ENCODE results near the gene LFNG.

Gene LFNG

GRCh38 chr7:2492038-2492437, 27.5 kb upstream of the LFNG start:
- Histone ChIP-seq H3F3A (ENCODE audit: insufficient read depth, low read length) (no peaks in the 10 kb centered on the region), H4K20me1 (ENCODE audit: insufficient read depth, low read length) (no peaks in the 10 kb centered on the region), H3K27ac (ENCODE audit: low read depth, low read length, poor library complexity, severe bottlenecking) (no peak overlapping the region), H3K4me3 (ENCODE audit: low read depth, low read length, poor library complexity, severe bottlenecking) (no peak overlapping the region), H3K4me1 (ENCODE audit: insufficient read depth, low read length, severe bottlenecking) (no peaks in the 10 kb centered on the region), H3K9me3 (ENCODE audit: low read length) (no peaks in the 10 kb centered on the region), H3K27me3 (ENCODE audit: insufficient read depth, low read length) (no peaks in the 10 kb centered on the region), H3K9ac (ENCODE audit: low read length) (no peak overlapping the region), H3K9me2 (ENCODE audit: low read depth, low read length) (no peaks in the 10 kb centered on the region), H2AFZ (ENCODE audit: low read length) (no peak overlapping the region), H3K79me2 (ENCODE audit: insufficient read depth, low read length) (no peaks in the 10 kb centered on the region), H3K36me3 (ENCODE audit: insufficient read depth, low read length) (no peaks in the 10 kb centered on the region), H3K4me2 (ENCODE audit: low read length) (no peak overlapping the region)
- TF ChIP-seq, protein P1, sequence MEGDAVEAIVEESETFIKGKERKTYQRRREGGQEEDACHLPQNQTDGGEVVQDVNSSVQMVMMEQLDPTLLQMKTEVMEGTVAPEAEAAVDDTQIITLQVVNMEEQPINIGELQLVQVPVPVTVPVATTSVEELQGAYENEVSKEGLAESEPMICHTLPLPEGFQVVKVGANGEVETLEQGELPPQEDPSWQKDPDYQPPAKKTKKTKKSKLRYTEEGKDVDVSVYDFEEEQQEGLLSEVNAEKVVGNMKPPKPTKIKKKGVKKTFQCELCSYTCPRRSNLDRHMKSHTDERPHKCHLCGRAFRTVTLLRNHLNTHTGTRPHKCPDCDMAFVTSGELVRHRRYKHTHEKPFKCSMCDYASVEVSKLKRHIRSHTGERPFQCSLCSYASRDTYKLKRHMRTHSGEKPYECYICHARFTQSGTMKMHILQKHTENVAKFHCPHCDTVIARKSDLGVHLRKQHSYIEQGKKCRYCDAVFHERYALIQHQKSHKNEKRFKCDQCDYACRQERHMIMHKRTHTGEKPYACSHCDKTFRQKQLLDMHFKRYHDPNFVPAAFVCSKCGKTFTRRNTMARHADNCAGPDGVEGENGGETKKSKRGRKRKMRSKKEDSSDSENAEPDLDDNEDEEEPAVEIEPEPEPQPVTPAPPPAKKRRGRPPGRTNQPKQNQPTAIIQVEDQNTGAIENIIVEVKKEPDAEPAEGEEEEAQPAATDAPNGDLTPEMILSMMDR (IDR thresholded peaks at IDR 0.05; ENCODE audit: low read length) = no peak
- TF ChIP-seq EZH2 (IDR thresholded peaks at IDR 0.05; ENCODE audit: borderline replicate concordance, low read length) = no peak

DNA sequence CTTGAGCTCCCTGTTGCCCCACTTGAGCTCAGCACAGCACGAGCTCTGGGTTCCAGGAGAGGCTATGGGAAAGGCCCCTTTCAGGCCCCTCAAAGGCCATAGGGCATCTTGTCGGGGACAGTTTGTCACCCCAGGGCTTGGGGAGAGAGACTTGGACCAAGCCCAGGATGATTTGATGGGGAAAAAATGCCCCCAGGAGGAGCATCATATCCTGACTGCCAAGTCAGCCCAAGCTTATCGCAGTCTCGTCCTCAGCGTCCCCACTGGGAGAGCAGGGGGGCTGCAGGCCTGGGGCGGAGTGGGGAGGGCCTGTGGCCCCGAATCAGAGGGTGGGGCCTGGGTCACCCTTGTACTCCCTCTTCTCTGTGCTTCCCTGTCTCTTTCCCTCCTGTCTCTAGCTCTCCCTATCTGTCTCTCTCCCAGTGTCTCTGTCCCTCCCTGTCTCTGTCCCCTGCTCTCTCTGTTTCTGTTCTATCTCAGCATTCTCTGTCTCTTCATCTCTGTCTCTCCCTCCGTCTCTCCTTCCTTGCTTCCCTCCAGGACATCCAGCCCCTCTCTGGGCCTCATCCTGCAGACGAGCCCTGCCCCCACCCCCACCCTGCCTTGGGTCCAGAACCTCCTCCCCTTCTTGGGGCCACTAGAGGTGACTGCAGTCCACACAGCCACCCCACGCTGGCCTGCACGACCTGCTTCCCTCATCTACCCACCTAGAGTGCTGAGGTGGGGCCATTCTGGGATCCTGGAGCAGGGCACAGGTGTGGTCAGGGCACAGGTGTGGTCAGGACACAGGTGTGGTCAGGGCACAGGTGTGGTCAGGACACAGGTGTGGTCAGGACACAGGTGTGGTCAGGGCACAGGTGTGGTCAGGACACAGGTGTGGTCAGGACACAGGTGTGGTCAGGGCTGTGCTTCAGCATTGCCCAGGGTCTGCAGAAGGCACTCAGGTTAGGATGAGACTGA, 26.1 kb upstream of the LFNG start:
- no peaks in the 10 kb centered on the region for H3K79me2 ChIP-seq (ENCODE audit: insufficient read depth, low read length)
- no peaks in the 10 kb centered on the region for H3K36me3 ChIP-seq (ENCODE audit: insufficient read depth, low read length)
- H4K20me1 ChIP-seq (ENCODE audit: insufficient read depth, low read length) = no peaks in the 10 kb centered on the region
- H3K27ac ChIP-seq (ENCODE audit: low read depth, low read length, poor library complexity, severe bottlenecking) = no peak overlapping the region
- H3K9me2 ChIP-seq (ENCODE audit: low read depth, low read length) = no peaks in the 10 kb centered on the region
- peaks cover 6% of the 10 kb centered on the region; the same call in 1 of the 2 replicates for H3K27me3 ChIP-seq (ENCODE audit: insufficient read depth, low read length)
- H3K9me3 ChIP-seq (ENCODE audit: low read length) = no peaks in the 10 kb centered on the region
- no peaks in the 10 kb centered on the region for H3F3A ChIP-seq (ENCODE audit: insufficient read depth, low read length)
- TF ChIP-seq EZH2 (IDR thresholded peaks at IDR 0.05; ENCODE audit: borderline replicate concordance, low read length) = no peak
- TF ChIP-seq, protein P1 (IDR thresholded peaks at IDR 0.05; ENCODE audit: low read length) = no peak
- H3K4me3 ChIP-seq (ENCODE audit: low read depth, low read length, poor library complexity, severe bottlenecking) = no peak overlapping the region
- H3K4me1 ChIP-seq (ENCODE audit: insufficient read depth, low read length, severe bottlenecking) = no peaks in the 10 kb centered on the region
- H3K9ac ChIP-seq (ENCODE audit: low read length) = no peak overlapping the region
- H3K4me2 ChIP-seq (ENCODE audit: low read length) = no peak overlapping the region
- H2AFZ ChIP-seq (ENCODE audit: low read length) = no peak overlapping the region

DNA sequence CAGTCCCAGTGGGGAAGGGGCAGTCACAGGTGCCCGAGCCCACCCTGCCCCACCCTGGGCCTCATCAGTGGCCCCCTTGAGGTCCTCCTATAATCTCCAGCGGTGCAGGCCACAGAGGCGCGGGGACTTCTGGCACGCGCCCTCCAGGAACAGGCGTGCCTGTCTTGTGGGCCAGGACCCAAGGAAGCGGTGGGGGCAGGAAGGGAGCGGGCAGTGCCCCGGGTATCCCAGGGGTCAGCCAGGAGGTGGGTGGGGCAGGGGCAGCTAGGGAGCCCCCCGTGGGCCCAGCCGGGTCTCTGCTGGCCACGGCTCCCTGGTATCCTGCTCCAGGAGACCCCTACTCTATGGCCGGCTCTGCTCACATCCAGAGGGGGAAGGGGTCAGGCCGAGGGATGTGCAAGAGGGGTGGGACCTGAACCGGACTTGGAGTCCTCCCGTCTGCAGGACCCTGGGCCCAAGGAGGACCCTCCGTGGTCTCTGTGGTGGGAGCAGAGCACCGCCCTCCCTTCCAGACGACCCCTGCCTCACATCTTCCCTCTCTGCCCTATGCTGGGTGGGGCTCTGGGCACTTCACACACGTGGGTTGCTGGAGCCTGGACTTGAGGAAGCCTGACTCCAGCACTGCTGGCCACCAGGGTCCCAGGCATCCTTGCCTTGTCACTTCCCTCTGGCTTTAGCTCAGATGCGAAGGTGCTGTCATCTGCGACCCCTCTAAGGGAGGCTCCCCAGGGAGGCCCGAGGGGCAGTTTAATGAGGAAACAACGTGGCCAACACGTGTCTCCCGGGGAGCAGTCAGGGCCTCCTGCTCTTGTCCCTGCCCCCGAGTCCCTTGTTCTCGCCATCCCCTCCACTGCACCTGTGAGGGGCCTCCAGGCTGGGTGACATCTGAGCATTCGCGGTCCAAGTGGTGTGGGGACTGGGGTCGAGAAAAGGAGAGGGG, 25.1 kb upstream of the LFNG start:
- no peak for TF ChIP-seq EZH2 (IDR thresholded peaks at IDR 0.05; ENCODE audit: borderline replicate concordance, low read length)
- TF ChIP-seq, protein P1 (IDR thresholded peaks at IDR 0.05; ENCODE audit: low read length) = no peak
- Histone ChIP-seq H2AFZ (ENCODE audit: low read length) (no peak overlapping the region), H3K9me3 (ENCODE audit: low read length) (no peaks in the 10 kb centered on the region), H3F3A (ENCODE audit: insufficient read depth, low read length) (no peaks in the 10 kb centered on the region), H3K9me2 (ENCODE audit: low read depth, low read length) (no peaks in the 10 kb centered on the region), H3K79me2 (ENCODE audit: insufficient read depth, low read length) (no peaks in the 10 kb centered on the region), H3K36me3 (ENCODE audit: insufficient read depth, low read length) (no peaks in the 10 kb centered on the region), H3K27me3 (ENCODE audit: insufficient read depth, low read length) (peaks cover 6% of the 10 kb centered on the region; the same call in 1 of the 2 replicates), H3K9ac (ENCODE audit: low read length) (no peak overlapping the region), H3K4me1 (ENCODE audit: insufficient read depth, low read length, severe bottlenecking) (no peaks in the 10 kb centered on the region), H3K27ac (ENCODE audit: low read depth, low read length, poor library complexity, severe bottlenecking) (no peak overlapping the region), H3K4me3 (ENCODE audit: low read depth, low read length, poor library complexity, severe bottlenecking) (no peak overlapping the region), H3K4me2 (ENCODE audit: low read length) (no peak overlapping the region), H4K20me1 (ENCODE audit: insufficient read depth, low read length) (no peaks in the 10 kb centered on the region)
